Breast epithelium (tissue), 3 donors: ENCODE measurements around the gene GOLGB1.

Source experiments
- POLR2A ChIP-seq: fragments of 450-650 bp; IDR thresholded peaks from one replicate; pipeline ENCODE4 v1.6.1; 2016; ENCODE audit warnings: antibody characterized with exemption, mild to moderate bottlenecking, moderate library complexity
- POLR2AphosphoS5 ChIP-seq, 3 donors: sonication (generic); formaldehyde crosslinking; IDR thresholded peaks; one replicate each; pipeline ENCODE4 v1.6.1; 2017; ENCODE audit warnings: antibody characterized with exemption in 3 of 3
- TF ChIP-seq, protein P1 (sequence below), 3 donors: fragments of 450-650 bp; IDR thresholded peaks; one replicate each; pipeline ENCODE4 v1.5.1; 2016 to 2017; ENCODE audit warnings: antibody characterized with exemption in 3 of 3, mild to moderate bottlenecking in 3 of 3, moderate library complexity in 3 of 3

GRCh38 chr3:121698476-121698875, 51.1 kb downstream of the GOLGB1 start:
- no peak for TF ChIP-seq POLR2A
- TF ChIP-seq, protein P1, sequence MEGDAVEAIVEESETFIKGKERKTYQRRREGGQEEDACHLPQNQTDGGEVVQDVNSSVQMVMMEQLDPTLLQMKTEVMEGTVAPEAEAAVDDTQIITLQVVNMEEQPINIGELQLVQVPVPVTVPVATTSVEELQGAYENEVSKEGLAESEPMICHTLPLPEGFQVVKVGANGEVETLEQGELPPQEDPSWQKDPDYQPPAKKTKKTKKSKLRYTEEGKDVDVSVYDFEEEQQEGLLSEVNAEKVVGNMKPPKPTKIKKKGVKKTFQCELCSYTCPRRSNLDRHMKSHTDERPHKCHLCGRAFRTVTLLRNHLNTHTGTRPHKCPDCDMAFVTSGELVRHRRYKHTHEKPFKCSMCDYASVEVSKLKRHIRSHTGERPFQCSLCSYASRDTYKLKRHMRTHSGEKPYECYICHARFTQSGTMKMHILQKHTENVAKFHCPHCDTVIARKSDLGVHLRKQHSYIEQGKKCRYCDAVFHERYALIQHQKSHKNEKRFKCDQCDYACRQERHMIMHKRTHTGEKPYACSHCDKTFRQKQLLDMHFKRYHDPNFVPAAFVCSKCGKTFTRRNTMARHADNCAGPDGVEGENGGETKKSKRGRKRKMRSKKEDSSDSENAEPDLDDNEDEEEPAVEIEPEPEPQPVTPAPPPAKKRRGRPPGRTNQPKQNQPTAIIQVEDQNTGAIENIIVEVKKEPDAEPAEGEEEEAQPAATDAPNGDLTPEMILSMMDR (IDR thresholded peaks at IDR 0.05) = no peak
- TF ChIP-seq POLR2AphosphoS5 (IDR thresholded peaks at IDR 0.05) = no peak
